Colon (tissue), 2 donors: ENCODE data around the gene RNF166.

ENCODE experiments used
- FAIRE-seq: peaks from 2 replicates; lab custom pipeline; 2012; peaks lifted over from hg19 to GRCh38; lab: Jason Lieb, UNC
- donor health status: control.
- donor health status: control.

RNF166 gene

DNA sequence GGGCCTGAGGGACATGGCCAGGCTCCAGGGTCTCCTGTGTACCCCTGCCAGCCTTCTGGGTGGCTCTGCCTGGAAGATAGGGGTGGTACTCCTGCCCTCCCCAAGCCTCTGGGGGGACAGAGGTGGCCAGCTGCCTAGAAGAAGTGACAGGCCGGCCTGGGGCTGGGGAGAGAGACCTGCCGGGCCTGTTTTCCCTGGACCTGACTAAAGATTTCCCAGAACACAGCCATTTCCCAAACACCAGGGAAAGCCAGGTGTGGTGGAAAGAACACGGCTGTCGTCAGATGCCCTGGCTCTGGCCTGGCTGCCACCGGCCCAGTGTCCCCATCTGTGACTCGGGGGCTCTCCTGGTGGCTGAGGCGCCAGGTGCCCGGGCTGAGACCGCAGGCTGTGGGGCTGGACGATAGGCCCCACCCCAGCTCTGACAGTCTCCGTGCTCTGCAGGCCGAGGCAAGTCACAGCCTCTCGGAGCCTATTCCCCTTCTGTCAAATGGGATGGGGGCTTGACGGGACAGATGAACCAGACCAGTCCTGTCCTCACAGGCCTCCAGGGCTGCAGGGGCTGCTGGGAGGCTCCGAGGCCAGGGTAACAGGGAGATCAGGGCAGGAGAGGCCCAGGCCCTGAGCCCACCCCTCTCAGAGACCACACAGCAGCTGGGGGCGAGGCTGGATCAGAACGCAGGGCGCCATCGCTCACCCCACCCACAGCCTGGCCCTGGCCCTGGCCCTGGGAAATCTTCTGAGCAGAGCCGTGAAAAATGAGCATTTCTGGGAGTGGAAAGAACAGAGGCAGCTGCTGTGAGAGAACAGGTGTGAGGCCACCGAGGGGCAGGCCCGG lies 33.1 kb upstream of the RNF166 start:
- no peak for FAIRE-seq

- no peak for FAIRE-seq
These were observed 32.2 kb upstream of the RNF166 start for GRCh38 chr16:88738151-88739084.

- no peak for FAIRE-seq
These were observed 31.3 kb upstream of the RNF166 start for GRCh38 chr16:88737298-88738150.

DNA sequence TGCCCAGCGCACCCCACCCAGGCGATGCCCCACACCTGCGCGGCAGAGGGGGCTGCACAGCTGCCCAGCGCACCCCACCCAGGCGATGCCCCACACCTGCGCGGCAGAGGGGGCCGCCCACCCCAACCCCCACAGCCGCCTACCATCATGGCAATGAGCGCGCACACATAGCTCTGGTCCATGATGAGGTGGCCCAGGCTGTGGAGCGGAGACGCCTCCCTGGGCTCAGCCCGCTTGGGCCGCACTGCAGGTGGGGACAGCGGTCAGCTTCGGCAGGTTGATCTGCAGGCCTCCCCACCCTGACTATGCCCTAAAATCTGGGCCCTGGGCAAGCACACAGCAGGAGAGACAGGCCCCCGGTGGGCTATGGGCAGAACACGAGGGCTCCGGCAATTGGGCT lies 30.3 kb upstream of the RNF166 start:
- FAIRE-seq: no peak

GRCh38 chr16:88736088-88736487 lies 29.9 kb upstream of the RNF166 start:
- FAIRE-seq: no peak

GRCh38 chr16:88735616-88736015 lies 29.4 kb upstream of the RNF166 start:
- FAIRE-seq: no peak

GRCh38 chr16:88735121-88735520 lies 28.9 kb upstream of the RNF166 start:
- no peak for FAIRE-seq

- FAIRE-seq: no peak
These were observed 28.1 kb upstream of the RNF166 start for GRCh38 chr16:88734361-88734728.

GRCh38 chr16:88733630-88734360 lies 27.6 kb upstream of the RNF166 start:
- FAIRE-seq: no peak

- FAIRE-seq: no peak
These were observed 26.7 kb upstream of the RNF166 start for GRCh38 chr16:88732961-88733294.

DNA sequence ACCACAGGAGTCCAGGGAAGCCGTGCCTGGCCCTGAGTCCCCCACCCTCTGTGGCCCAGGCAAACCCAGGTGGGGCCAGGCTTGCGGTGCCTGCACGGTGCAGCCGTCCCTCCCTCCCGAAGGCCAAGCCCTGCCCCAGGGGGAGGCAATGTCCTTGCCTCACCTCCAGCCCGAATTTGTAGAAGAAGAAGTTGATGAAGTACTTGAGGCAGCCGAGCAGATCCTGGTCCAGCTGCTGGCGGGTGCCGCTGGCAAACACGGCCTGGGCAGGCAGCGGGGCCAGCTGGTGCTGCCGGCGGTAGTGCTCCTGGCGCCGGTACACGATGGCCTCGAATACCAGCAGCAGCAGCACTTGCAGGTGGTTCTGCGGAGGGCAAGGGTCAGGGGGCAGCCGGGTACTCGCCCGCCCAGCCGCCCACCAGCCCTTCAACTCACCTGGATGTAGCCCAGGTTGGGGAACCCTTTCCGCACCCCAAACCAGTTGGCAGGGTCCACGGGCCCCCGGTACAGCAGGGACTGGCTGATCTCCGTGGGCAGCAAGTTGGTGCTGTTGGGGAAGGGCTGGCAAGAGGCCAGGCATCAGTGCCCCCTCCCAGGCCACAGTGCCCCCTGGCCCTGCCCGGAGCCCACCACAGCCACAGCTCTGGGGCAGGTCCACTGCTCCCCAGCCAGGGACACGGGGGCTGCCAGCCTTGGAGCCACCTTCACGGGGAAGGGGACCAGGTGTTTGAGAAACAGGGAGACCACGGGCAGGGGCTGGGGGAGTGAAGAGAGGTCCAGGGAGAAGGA lies 26.2 kb upstream of the RNF166 start:
- FAIRE-seq: no peak

- FAIRE-seq: no peak
These were observed 25.5 kb upstream of the RNF166 start for GRCh38 chr16:88731699-88732098.

DNA sequence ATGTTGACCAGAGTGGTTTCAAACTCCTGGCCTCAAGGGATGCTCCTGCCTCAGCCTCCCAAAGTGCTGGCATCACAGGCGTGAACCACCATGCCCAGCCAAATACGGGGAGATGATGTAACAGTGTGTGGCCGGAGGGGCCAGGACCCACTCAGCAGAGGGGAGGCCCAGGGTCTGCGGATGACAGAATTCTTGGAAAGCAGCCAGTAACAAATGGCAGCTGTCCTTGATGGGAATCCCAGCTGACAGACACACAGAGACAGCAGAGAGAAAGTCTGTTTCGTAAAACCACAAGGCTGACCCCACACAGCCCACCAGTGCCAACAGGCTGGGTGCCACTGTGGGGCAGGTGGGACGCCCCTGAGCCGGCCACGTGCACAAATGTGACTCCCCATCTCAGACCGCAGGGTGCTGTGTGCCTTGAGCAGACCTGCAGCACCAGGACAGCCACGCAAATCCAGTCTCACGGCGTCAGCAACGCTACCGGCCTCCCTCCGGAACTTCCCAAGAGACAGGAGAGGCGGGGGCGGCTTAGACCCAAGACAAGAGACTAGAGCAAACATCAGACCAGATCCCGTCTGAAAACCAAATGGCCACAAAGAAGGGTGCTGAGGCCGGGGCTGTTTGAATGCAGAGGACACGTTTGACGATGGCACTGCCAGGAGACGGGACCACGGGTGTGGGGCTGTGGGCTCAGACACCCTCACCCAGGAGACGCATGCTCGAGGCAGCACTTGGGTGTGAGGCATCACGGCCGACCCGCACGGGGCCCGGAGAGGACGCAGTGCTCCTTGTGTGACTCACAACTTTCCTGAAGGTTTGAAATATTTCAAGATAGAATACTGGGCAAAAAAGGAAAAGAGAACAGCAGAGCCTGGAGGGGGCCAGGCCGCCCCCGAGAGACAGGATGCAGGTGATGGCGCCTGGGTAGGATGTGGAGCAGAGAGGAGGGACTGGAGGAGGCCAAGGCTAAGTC lies 24.7 kb upstream of the RNF166 start:
- no peak for FAIRE-seq

DNA sequence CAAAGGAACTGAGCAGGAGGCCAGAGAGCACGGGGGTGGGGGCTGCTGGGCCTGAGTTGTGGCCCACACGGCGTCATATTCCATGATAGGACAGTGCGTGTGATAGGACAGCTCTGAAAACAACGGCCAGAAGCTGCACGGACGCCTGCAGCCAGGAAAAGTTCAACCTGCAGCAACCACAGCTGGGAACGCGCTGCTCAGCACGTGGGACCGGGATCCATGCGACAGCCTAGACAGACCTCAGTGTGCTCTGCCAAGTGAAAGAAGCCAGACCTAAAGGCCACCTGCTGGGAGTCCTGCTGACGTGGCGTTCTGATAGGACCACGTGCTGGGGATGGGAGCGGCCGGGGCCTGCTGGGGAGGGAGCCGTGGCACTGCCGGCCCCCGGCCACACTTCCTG lies 21.7 kb upstream of the RNF166 start:
- FAIRE-seq: no peak

- FAIRE-seq: no peak
These were observed 20.8 kb upstream of the RNF166 start for GRCh38 chr16:88726981-88727380.

DNA sequence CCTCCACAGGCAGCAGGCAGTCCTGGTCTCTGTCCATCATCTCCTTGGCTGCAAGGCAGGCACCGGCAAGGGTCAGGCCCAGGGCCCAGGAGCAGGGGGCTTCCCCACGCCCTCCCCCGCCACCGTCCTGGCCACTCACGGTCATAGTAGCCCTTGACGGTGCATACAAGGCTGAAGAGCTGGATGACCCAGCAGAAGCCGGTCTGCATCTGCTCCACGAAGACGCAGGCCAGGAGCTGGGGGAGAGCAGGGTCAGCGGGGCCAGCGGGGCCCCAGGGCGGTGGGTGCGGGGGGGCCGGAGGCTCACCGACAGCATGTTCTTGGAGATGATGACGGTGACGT lies 20.2 kb upstream of the RNF166 start:
- no peak for FAIRE-seq

DNA sequence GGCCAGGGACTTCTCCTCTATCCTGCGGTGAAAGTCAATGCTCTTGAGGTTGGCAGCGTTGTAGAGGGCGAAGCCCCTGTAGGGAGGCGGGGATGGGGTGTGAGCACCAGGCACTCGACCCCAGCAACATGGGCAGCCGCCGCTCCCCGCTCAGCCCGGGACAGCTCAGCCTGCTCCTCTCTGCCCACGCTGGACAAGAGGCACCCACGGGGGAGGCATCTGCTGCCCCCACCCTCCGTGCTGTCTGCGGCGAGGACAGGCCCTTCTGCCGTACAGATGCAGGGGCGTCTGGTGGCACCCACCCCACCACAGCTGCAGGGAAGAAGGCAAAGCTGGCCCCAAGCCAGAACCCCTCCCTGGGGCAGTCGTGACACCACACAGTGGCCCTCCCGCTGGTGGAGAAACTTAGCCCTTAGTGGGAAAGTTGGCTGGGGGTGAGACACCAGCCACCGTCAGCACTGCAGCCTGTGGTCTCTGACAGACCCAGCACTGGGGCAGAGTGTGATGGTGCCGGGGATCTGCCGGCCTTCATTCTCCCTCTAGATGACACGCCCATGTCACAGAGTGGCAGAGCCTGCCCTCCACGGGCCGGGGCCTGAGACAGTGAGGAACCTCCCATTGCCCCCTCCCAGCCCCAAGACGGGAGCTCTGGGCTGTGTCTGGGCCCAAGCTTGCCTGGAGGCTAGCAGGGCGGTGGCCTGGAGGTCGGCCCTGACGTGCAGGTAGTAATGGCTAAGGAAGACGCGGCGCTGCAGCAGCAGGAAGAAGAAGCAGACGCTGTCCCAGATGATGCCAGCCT lies 19.6 kb upstream of the RNF166 start:
- no peak for FAIRE-seq

- no peak for FAIRE-seq
These were observed 18.8 kb upstream of the RNF166 start for GRCh38 chr16:88724855-88725555.
